Fibroblast of the aortic adventitia (primary cell): ENCODE results near the gene RPUSD2. TPM values are rescaled to one million over a fixed set of nuclear protein-coding genes. Genes with fewer than 3 reads are reported as not detected.

Experiments
- DNase-seq: peaks from one replicate; pipeline ENCODE4 v3.0.0-alpha.2; 2010; ENCODE audit warnings: low read depth
- H3K4me3 ChIP-seq: 2 replicates; pipeline ENCODE4 v1.5.1; 2011; ENCODE audit warnings: low read depth, mild to moderate bottlenecking, control low read depth, low read length, moderate library complexity
- small RNA-seq: library from RNA; depleted of rRNA; stranded (forward); fragments of <200 nt; gene quantifications from one replicate; pipeline ENCODE3, GENCODE V24; 2012
- total RNA-seq: library from RNA; depleted of rRNA; stranded (reverse); fragments of >200 nt; gene quantifications from 2 replicates; pipeline ENCODE4 v1.2.3, GENCODE V29; 2012; ENCODE audit warnings: low replicate concordance
- TF ChIP-seq, protein P1 (sequence below): IDR thresholded peaks from 2 replicates; pipeline ENCODE4 v1.5.1; 2011; ENCODE audit warnings: mild to moderate bottlenecking, low read length, control low read depth, inconsistent platforms; ENCODE audit not compliant: insufficient read depth

Gene RPUSD2
- total RNA-seq, 1 donor: 6.2 TPM

- TF ChIP-seq, protein P1, sequence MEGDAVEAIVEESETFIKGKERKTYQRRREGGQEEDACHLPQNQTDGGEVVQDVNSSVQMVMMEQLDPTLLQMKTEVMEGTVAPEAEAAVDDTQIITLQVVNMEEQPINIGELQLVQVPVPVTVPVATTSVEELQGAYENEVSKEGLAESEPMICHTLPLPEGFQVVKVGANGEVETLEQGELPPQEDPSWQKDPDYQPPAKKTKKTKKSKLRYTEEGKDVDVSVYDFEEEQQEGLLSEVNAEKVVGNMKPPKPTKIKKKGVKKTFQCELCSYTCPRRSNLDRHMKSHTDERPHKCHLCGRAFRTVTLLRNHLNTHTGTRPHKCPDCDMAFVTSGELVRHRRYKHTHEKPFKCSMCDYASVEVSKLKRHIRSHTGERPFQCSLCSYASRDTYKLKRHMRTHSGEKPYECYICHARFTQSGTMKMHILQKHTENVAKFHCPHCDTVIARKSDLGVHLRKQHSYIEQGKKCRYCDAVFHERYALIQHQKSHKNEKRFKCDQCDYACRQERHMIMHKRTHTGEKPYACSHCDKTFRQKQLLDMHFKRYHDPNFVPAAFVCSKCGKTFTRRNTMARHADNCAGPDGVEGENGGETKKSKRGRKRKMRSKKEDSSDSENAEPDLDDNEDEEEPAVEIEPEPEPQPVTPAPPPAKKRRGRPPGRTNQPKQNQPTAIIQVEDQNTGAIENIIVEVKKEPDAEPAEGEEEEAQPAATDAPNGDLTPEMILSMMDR: no peak
- DNase-seq: no peak
- no peak overlapping the region for H3K4me3 ChIP-seq
Observed at GRCh38 chr15:40603935-40604334, 34.8 kb downstream of the RPUSD2 start.

DNA sequence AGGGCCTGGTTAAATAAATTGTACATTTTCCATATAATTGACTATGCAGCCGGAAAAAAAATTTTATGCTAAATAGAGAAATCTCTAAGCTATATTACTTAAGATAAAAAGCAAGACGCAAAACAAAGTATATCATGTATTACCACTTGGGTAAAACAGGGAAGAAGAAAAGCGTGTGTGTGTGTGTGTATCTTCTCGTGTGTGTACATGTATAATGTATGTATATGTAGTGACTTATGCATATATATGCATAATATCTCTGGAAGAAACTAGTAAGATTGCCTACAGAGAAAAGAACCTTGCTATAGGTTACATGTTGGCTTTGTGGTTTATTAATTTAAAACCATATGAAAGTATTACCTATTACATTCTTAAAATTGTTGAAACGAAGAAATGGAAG, 44.0 kb downstream of the RPUSD2 start:
- DNase-seq: no peak
- H3K4me3 ChIP-seq: no peak overlapping the region
- TF ChIP-seq, protein P1: no peak

DNA sequence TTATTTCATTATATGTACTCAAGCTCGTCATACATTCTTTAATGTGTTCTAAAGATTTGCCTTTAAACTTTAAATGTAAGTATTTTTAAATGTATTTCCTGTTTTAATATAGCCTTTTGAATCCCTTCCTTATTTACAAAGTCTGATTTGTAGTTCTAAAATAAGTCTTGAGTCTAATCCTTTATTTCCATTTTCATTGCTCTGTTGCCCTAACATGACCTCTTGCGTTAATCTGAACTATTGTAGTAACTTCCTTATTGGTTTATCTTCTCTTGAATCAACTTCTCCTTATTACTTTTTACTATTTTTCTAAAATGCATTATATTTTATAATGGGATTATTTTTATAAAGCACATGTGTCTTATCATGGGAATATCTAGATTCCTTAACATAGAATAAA, 48.9 kb downstream of the RPUSD2 start:
- TF ChIP-seq, protein P1: no peak

GRCh38 chr15:40618906-40619305, 49.8 kb downstream of the RPUSD2 start:
- no peak overlapping the region for H3K4me3 ChIP-seq
- TF ChIP-seq, protein P1: no peak
- peak; percentile 37 for DNase-seq

More for the DNA sequence above, 48.9 kb downstream of the RPUSD2 start:
- no peak for DNase-seq
- H3K4me3 ChIP-seq: no peak overlapping the region

GRCh38 chr15:40623361-40623760, 54.3 kb downstream of the RPUSD2 start:
- no peak for DNase-seq
- TF ChIP-seq, protein P1: no peak
- no peak overlapping the region for H3K4me3 ChIP-seq

Small RNA genes lying within 50 kb of the gene (small RNA-seq; reads per million reads assigned to genes)
- not detected for gene RF00017
- gene RN7SL376P: not detected
- not detected for gene RNU6-516P

Other genes with a start within 250 kb of the RPUSD2 start
- gene INAFM2, start 245.6 kb upstream of the RPUSD2 start, total RNA-seq: 8.1 and 8.9 TPM in 2 replicates
- 6.7 and 16.2 TPM in 2 replicates for gene CCDC9B, start 228.4 kb upstream of the RPUSD2 start, total RNA-seq
- not detected in 2 replicates for gene PHGR1, start 218.3 kb upstream of the RPUSD2 start, total RNA-seq
- gene DISP2, start 211.1 kb upstream of the RPUSD2 start, total RNA-seq: 0.08 and 0.36 TPM in 2 replicates
- gene KNSTRN, start 186.6 kb upstream of the RPUSD2 start, total RNA-seq: 24.5 and 44.1 TPM in 2 replicates
- 21.9 and 33.6 TPM in 2 replicates for gene IVD, start 163.5 kb upstream of the RPUSD2 start, total RNA-seq
- gene BAHD1, start 128.3 kb upstream of the RPUSD2 start, total RNA-seq: 9.0 and 14.4 TPM in 2 replicates
- gene CHST14, start 98.3 kb upstream of the RPUSD2 start, total RNA-seq: 8.8 and 14.9 TPM in 2 replicates
- gene CCDC32, start 4.3 kb upstream of the RPUSD2 start, total RNA-seq: 21.3 and 24.0 TPM in 2 replicates
- gene KNL1, start 24.9 kb downstream of the RPUSD2 start, total RNA-seq: 1.3 and 35.9 TPM in 2 replicates
- 2.9 and 12.1 TPM in 2 replicates for gene RAD51, start 125.9 kb downstream of the RPUSD2 start, total RNA-seq
- 18.0 and 54.0 TPM in 2 replicates for gene RMDN3, start 186.0 kb downstream of the RPUSD2 start, total RNA-seq
- gene GCHFR, start 194.8 kb downstream of the RPUSD2 start, total RNA-seq: 0.82 and 2.0 TPM in 2 replicates
- 0.18 and 0.57 TPM in 2 replicates for gene C15orf62, start 200.7 kb downstream of the RPUSD2 start, total RNA-seq
- gene ZFYVE19, start 237.8 kb downstream of the RPUSD2 start, total RNA-seq: 13.0 and 24.9 TPM in 2 replicates
- 21.6 and 33.5 TPM in 2 replicates for gene DNAJC17, start 238.2 kb downstream of the RPUSD2 start, total RNA-seq